ENCODE data around the gene ECHDC1.

The ECHDC1 gene

GRCh38 chr6:127347178-127347577 lies 3.8 kb upstream of the ECHDC1 start:
- Histone ChIP-seq H3K9ac (ENCODE audit: insufficient read length) (no peak overlapping the region), H3K9me3 (ENCODE audit: low read depth, low read length) (peaks cover 6% of the 10 kb centered on the region; the same call in 1 of the 2 replicates), H3K36me3 (ENCODE audit: insufficient read depth, low read length) (peaks cover 11% of the 10 kb centered on the region; the same call in 1 of the 2 replicates), H3K4me3 (no peak overlapping the region), H3K27ac (no peak overlapping the region)
- TF ChIP-seq POLR2AphosphoS5 (IDR thresholded peaks at IDR 0.05; ENCODE audit: borderline replicate concordance, low read depth, low read length) (no peak), EZH2 (IDR thresholded peaks at IDR 0.05) (no peak), FOXP2 (optimal IDR thresholded peaks at IDR 0.05; ENCODE audit: control extremely low read depth, extremely low read length, insufficient read depth) (no peak)
- DNase-seq (ENCODE audit: low read depth, low spot score), result no peak

DNA sequence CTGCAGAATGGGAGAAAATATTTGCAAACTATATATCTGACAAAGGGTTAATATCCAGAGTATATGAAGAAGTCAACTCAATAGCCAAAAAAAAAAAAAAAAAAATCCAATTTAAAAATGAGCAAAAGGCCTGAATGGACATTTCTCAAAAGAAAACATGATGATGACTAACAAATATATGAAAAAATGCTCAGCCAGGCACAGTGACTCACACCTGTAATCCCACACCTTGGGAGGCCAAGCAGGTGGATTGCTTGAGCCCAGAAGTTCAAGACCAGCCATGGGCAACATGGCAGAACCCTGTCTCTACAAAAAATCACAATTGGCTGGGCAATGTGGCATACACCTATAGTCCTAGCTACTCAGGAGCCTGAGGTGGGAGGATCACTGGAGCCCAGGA lies 2.1 kb upstream of the ECHDC1 start:
- Histone ChIP-seq H3K27ac (no peak overlapping the region), H3K4me3 (no peak overlapping the region), H3K36me3 (ENCODE audit: insufficient read depth, low read length) (peaks cover 18% of the 10 kb centered on the region), H3K9ac (ENCODE audit: insufficient read length) (no peak overlapping the region), H3K9me3 (ENCODE audit: low read depth, low read length) (peaks cover 6% of the 10 kb centered on the region; the same call in 1 of the 2 replicates)
- TF ChIP-seq POLR2AphosphoS5 (IDR thresholded peaks at IDR 0.05; ENCODE audit: borderline replicate concordance, low read depth, low read length) (no peak), EZH2 (IDR thresholded peaks at IDR 0.05) (no peak), FOXP2 (optimal IDR thresholded peaks at IDR 0.05; ENCODE audit: control extremely low read depth, extremely low read length, insufficient read depth) (no peak)
- DNase-seq (ENCODE audit: low read depth, low spot score), result no peak

- Histone ChIP-seq H3K9ac (ENCODE audit: insufficient read length) (peak overlapping the region; percentile 99), H3K9me3 (ENCODE audit: low read depth, low read length) (peaks cover 6% of the 10 kb centered on the region; the same call in 1 of the 2 replicates), H3K4me3 (peak overlapping the region; percentile 98), H3K27ac (peak overlapping the region; percentile 95), H3K36me3 (ENCODE audit: insufficient read depth, low read length) (peaks cover 20% of the 10 kb centered on the region)
- DNase-seq (ENCODE audit: low read depth, low spot score), result no peak
- TF ChIP-seq FOXP2 (optimal IDR thresholded peaks at IDR 0.05; ENCODE audit: control extremely low read depth, extremely low read length, insufficient read depth) (no peak), POLR2AphosphoS5 (IDR thresholded peaks at IDR 0.05; ENCODE audit: borderline replicate concordance, low read depth, low read length) (0 out of 2 replicates have a peak, but pooled peaks have one; percentile 6)
Observed at GRCh38 chr6:127343809-127344659, 625 bp upstream of the ECHDC1 start.

GRCh38 chr6:127342296-127342945 lies 988 bp downstream of the ECHDC1 start:
- Histone ChIP-seq H3K4me3 (peak overlapping the region; percentile 98), H3K9ac (ENCODE audit: insufficient read length) (peak overlapping the region; percentile 99), H3K36me3 (ENCODE audit: insufficient read depth, low read length) (peaks cover 29% of the 10 kb centered on the region), H3K27ac (peak overlapping the region; percentile 95), H3K9me3 (ENCODE audit: low read depth, low read length) (peaks cover 6% of the 10 kb centered on the region; the same call in 1 of the 2 replicates)
- TF ChIP-seq EZH2 (IDR thresholded peaks at IDR 0.05), result no peak
- TF ChIP-seq FOXP2 (optimal IDR thresholded peaks at IDR 0.05; ENCODE audit: control extremely low read depth, extremely low read length, insufficient read depth), result no peak
- TF ChIP-seq POLR2AphosphoS5 (IDR thresholded peaks at IDR 0.05; ENCODE audit: borderline replicate concordance, low read depth, low read length), result no peak
- no peak for DNase-seq (ENCODE audit: low read depth, low spot score)

DNA sequence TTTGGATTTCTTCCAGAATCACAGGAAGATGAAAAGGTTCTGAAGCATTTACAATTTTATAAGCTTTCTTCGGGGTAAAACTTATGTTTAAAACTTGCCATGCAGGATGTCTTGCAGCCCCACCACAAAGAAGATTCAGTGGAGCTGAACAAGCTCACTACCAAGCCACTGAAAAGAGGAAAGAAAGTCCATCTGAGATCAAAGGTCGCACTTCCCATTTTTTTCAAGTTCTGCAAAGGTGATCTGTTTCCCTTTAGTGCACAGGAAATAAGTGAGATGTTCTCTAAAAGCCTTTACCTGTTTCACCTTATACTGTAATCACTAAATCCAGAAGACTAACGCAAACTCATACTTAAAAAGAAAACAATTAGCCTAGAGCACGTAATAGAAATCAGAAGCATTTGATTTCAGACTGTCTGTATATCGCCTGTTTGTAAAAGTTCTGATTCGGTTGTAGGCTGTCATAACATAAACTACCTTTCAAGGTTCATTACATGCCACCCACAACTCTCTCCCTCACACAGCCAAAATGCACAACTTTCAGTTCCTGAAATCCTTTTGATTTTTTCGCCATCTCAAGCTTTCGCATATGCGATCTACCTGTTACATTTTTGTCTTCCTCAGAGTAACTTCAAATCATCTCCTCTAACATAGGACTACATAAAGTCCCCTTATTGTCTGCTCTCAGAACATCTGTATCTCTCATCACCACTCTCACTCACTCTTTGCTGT lies 1.8 kb downstream of the ECHDC1 start:
- Histone ChIP-seq H3K36me3 (ENCODE audit: insufficient read depth, low read length) (peaks cover 28% of the 10 kb centered on the region), H3K4me3 (peak overlapping the region; percentile 98), H3K27ac (no peak overlapping the region), H3K9ac (ENCODE audit: insufficient read length) (peak overlapping the region; percentile 99), H3K9me3 (ENCODE audit: low read depth, low read length) (peaks cover 4% of the 10 kb centered on the region; the same call in 1 of the 2 replicates)
- no peak for DNase-seq (ENCODE audit: low read depth, low spot score)
- TF ChIP-seq EZH2 (IDR thresholded peaks at IDR 0.05) (no peak), POLR2AphosphoS5 (IDR thresholded peaks at IDR 0.05; ENCODE audit: borderline replicate concordance, low read depth, low read length) (no peak), FOXP2 (optimal IDR thresholded peaks at IDR 0.05; ENCODE audit: control extremely low read depth, extremely low read length, insufficient read depth) (no peak)

DNA sequence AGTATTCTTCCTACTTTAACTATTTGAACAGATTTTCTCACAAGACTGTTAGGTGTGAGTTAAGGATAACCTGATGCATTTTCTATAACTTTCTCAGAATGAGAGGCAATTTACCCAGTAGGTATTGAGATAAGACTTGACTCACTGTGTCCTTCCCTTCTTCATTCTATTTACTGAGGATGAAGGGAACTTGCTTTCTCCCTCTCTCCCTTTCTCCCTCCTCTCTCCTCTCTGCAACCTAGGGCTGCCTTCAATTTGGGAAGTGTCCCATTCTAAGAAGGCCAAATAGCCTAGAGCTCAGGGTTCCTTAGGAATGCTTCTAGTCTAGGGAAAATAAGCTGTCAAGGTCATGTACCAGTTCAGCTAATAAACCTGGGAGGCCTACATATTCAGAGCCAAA lies 3.2 kb downstream of the ECHDC1 start:
- Histone ChIP-seq H3K4me3 (no peak overlapping the region), H3K9me3 (ENCODE audit: low read depth, low read length) (no peaks in the 10 kb centered on the region), H3K27ac (no peak overlapping the region), H3K36me3 (ENCODE audit: insufficient read depth, low read length) (peaks cover 27% of the 10 kb centered on the region), H3K9ac (ENCODE audit: insufficient read length) (no peak overlapping the region)
- DNase-seq (ENCODE audit: low read depth, low spot score), result no peak
- TF ChIP-seq FOXP2 (optimal IDR thresholded peaks at IDR 0.05; ENCODE audit: control extremely low read depth, extremely low read length, insufficient read depth) (no peak), EZH2 (IDR thresholded peaks at IDR 0.05) (no peak), POLR2AphosphoS5 (IDR thresholded peaks at IDR 0.05; ENCODE audit: borderline replicate concordance, low read depth, low read length) (no peak)

DNA sequence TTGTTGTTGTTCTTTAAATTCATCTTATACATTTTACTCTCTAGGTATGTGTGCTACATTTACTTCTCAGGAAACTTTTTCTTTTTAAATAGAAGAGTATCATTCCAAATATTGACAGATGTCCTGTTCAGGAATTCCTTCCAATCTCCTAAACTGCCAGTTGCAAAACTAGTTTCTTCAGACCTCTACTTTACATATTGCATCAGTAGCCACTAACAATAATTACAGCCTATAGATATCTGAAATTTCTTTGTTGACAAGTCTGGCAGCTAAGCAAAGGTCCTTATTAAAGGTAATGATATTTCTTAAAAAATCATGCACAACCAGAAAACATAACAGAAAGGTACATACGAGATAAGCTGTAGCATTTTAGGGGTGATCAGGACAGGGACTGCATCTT lies 4.5 kb downstream of the ECHDC1 start:
- no peak overlapping the region for H3K4me3 ChIP-seq
- H3K9ac ChIP-seq (ENCODE audit: insufficient read length), result no peak overlapping the region
- H3K9me3 ChIP-seq (ENCODE audit: low read depth, low read length), result no peaks in the 10 kb centered on the region
- H3K27ac ChIP-seq, result no peak overlapping the region
- DNase-seq (ENCODE audit: low read depth, low spot score), result no peak
- peaks cover 31% of the 10 kb centered on the region for H3K36me3 ChIP-seq (ENCODE audit: insufficient read depth, low read length)
- TF ChIP-seq EZH2 (IDR thresholded peaks at IDR 0.05) (no peak), FOXP2 (optimal IDR thresholded peaks at IDR 0.05; ENCODE audit: control extremely low read depth, extremely low read length, insufficient read depth) (no peak), POLR2AphosphoS5 (IDR thresholded peaks at IDR 0.05; ENCODE audit: borderline replicate concordance, low read depth, low read length) (no peak)

Data from SK-N-MC (cell line).